Progenitor cell of endocrine pancreas (in vitro differentiated cells): ENCODE measurements around the gene ELOA. TPM values are rescaled to one million over a fixed set of nuclear protein-coding genes. Genes with fewer than 3 reads are reported as not detected.
A peak's percentile ranks its signal among the peaks of the same experiment; 100 is the strongest.

Experiments
- DNase-seq: peaks from one replicate; pipeline ENCODE4 v3.0.0; 2021; ENCODE audit warnings: low spot score; ENCODE audit not compliant: unreplicated experiment
- H3K27ac Mint-ChIP-seq: 2 replicates; pipeline ENCODE4 v1.8.0; 2021; ENCODE audit warnings: mild to moderate bottlenecking, moderate library complexity, mixed read lengths
- H3K27me3 Mint-ChIP-seq: 2 replicates; pipeline ENCODE4 v1.8.0; 2021; ENCODE audit warnings: mixed read lengths
- H3K36me3 Mint-ChIP-seq: 2 replicates; pipeline ENCODE4 v1.8.0; 2022; ENCODE audit warnings: mixed read lengths; ENCODE audit not compliant: insufficient read depth
- H3K4me1 Mint-ChIP-seq: 2 replicates; pipeline ENCODE4 v1.8.0; 2021; ENCODE audit warnings: low read depth, mixed read lengths
- H3K4me3 Mint-ChIP-seq: 2 replicates; pipeline ENCODE4 v1.8.0; 2021; ENCODE audit warnings: low read depth, mild to moderate bottlenecking, moderate library complexity, mixed read lengths
- H3K9me3 Mint-ChIP-seq: 2 replicates; pipeline ENCODE4 v1.8.0; 2021; ENCODE audit warnings: low read depth, mixed read lengths
- CTCF ChIP-seq: fragments of 200-600 bp; sonication (generic); IDR thresholded peaks from one replicate; pipeline ENCODE4 v1.5.0; 2021; ENCODE audit warnings: antibody characterized with exemption, mild to moderate bottlenecking; ENCODE audit not compliant: unreplicated experiment
- total RNA-seq: library from RNA; stranded (reverse); gene quantifications from 2 replicates; pipeline ENCODE4 v1.2.1, GENCODE V29; 2021

ELOA gene
- total RNA-seq, 1 donor from 2014 or later, result 37.5 TPM

- no peak overlapping the region for H3K4me3 Mint-ChIP-seq
- peaks cover 46% of the 10 kb centered on the region for H3K36me3 Mint-ChIP-seq
- no peak overlapping the region for H3K27ac Mint-ChIP-seq
- H3K27me3 Mint-ChIP-seq, result no peaks in the 10 kb centered on the region
- no peak for TF ChIP-seq CTCF
- H3K9me3 Mint-ChIP-seq, result no peaks in the 10 kb centered on the region
- no peak for DNase-seq
- H3K4me1 Mint-ChIP-seq, result peaks cover 30% of the 10 kb centered on the region
Measured at GRCh38 chr1:23698466-23698865, 44.8 kb upstream of the ELOA start.

- no peak for DNase-seq
- Mint-ChIP-seq H3K9me3 (no peaks in the 10 kb centered on the region), H3K27me3 (no peaks in the 10 kb centered on the region), H3K4me1 (peaks cover 22% of the 10 kb centered on the region), H3K27ac (peak overlapping the region; percentile 71), H3K36me3 (peaks cover 40% of the 10 kb centered on the region), H3K4me3 (no peak overlapping the region)
- no peak for TF ChIP-seq CTCF
Measured at GRCh38 chr1:23699280-23700179, 43.7 kb upstream of the ELOA start.

- peak overlapping the region; percentile 77 for H3K27ac Mint-ChIP-seq
- peaks cover 19% of the 10 kb centered on the region for H3K4me1 Mint-ChIP-seq
- no peaks in the 10 kb centered on the region for H3K27me3 Mint-ChIP-seq
- no peak overlapping the region for H3K4me3 Mint-ChIP-seq
- TF ChIP-seq CTCF, result no peak
- no peak for DNase-seq
- H3K36me3 Mint-ChIP-seq, result peaks cover 28% of the 10 kb centered on the region
- H3K9me3 Mint-ChIP-seq, result no peaks in the 10 kb centered on the region
Measured at GRCh38 chr1:23701310-23701709, 42.0 kb upstream of the ELOA start.

GRCh38 chr1:23701996-23702395, 41.3 kb upstream of the ELOA start:
- no peak for DNase-seq
- Mint-ChIP-seq H3K4me1 (peaks cover 17% of the 10 kb centered on the region), H3K36me3 (peaks cover 24% of the 10 kb centered on the region), H3K9me3 (no peaks in the 10 kb centered on the region), H3K27ac (peak overlapping the region; percentile 67), H3K4me3 (no peak overlapping the region), H3K27me3 (no peaks in the 10 kb centered on the region)
- TF ChIP-seq CTCF, result no peak

GRCh38 chr1:23704834-23705495, 38.3 kb upstream of the ELOA start:
- DNase-seq, result no peak
- no peaks in the 10 kb centered on the region for H3K27me3 Mint-ChIP-seq
- no peak for TF ChIP-seq CTCF
- H3K4me1 Mint-ChIP-seq, result peaks cover 10% of the 10 kb centered on the region
- H3K4me3 Mint-ChIP-seq, result no peak overlapping the region
- peaks cover 10% of the 10 kb centered on the region for H3K36me3 Mint-ChIP-seq
- no peaks in the 10 kb centered on the region for H3K9me3 Mint-ChIP-seq
- peak overlapping the region; percentile 94 for H3K27ac Mint-ChIP-seq
